Spleen (tissue), 11 donors: Measurements from ENCODE around the gene SNRNP70. TPM values are rescaled to one million over a fixed set of nuclear protein-coding genes. Genes with fewer than 3 reads are reported as not detected.

ENCODE experiments used
- DNase-seq: peaks from one replicate; pipeline ENCODE4 v3.0.0-alpha.2; 2020
- H3K27ac ChIP-seq, 8 donors: fragments of 200-600 bp; sonication (generic) in 7 of 8; 1 replicate in 4 of 8; 2 replicates in 4 of 8; pipeline versions ENCODE4 v1.5.0 to v1.8.0; 2016 to 2021; ENCODE audit warnings: inconsistent platforms in 4 of 8, mild to moderate bottlenecking in 4 of 8, moderate library complexity in 1 of 8
- H3K27me3 ChIP-seq, 7 donors: fragments of 200-600 bp; sonication (generic) in 6 of 7; replicated peaks in 1 of 7; 1 replicate in 4 of 7; 2 replicates in 3 of 7; pipeline versions ENCODE4 v1.5.0 to v1.8.0; 2016 to 2021; ENCODE audit warnings: inconsistent platforms in 3 of 7, mild to moderate bottlenecking in 1 of 7
- H3K36me3 ChIP-seq, 6 donors: fragments of 200-600 bp; sonication (generic) in 5 of 6; 1 replicate in 4 of 6; 2 replicates in 2 of 6; pipeline versions ENCODE4 v1.5.0 to v1.8.0; 2016 to 2021; ENCODE audit warnings: inconsistent platforms in 2 of 6
- H3K4me1 ChIP-seq, 6 donors: fragments of 200-600 bp; sonication (generic) in 5 of 6; 1 replicate in 3 of 6; 2 replicates in 3 of 6; pipeline versions ENCODE4 v1.5.0 to v1.8.0; 2016 to 2021; ENCODE audit warnings: inconsistent platforms in 3 of 6
- H3K4me3 ChIP-seq, 8 donors: fragments of 200-600 bp; sonication (generic) in 7 of 8; 1 replicate in 4 of 8; 2 replicates in 4 of 8; pipeline versions ENCODE4 v1.5.0 to v1.8.0; 2016 to 2021; ENCODE audit warnings: inconsistent platforms in 4 of 8, mild to moderate bottlenecking in 4 of 8, moderate library complexity in 2 of 8
- H3K9me3 ChIP-seq, 8 donors: fragments of 200-600 bp; sonication (generic) in 7 of 8; 1 replicate in 4 of 8; 2 replicates in 4 of 8; pipeline versions ENCODE4 v1.5.0 to v1.8.0; 2016 to 2021; ENCODE audit warnings: inconsistent platforms in 4 of 8
- POLR2A ChIP-seq, 3 donors: fragments of 450-650 bp; IDR thresholded peaks; one replicate each; pipeline ENCODE4 v1.5.1; 2017; ENCODE audit warnings: antibody characterized with exemption in 3 of 3, mild to moderate bottlenecking in 1 of 3
- POLR2AphosphoS5 ChIP-seq, 3 donors: sonication (generic); formaldehyde crosslinking; IDR thresholded peaks; one replicate each; pipeline ENCODE4 v1.5.1; 2017; ENCODE audit warnings: antibody characterized with exemption in 3 of 3
- WGBS, 5 donors: extraction: QIAGEN DNeasy Blood & Tissue Kit in 3 of 5; methylation state at CpG; one replicate each; pipeline versions ENCODE4 v1.1.5 to v1.1.7; 2013 to 2018; 5-methylcytosine and 5-hydroxymethylcytosine counted together
- intact Hi-C: fragments of 100-400 bp; cut with DNase I; formaldehyde crosslinking; loops from one replicate; pipeline ENCODE4 v1.15.0; 2023; ENCODE audit warnings: low total_unique reads
- polyA plus RNA-seq, 3 donors: library from polyadenylated mRNA; stranded (reverse); fragments of 200-250 nt; gene quantifications; one replicate each; pipeline ENCODE4 v1.2.1, GENCODE V29; 2013
- total RNA-seq, 7 donors: library from RNA; depleted of rRNA in 3 of 7; stranded (reverse); fragments of >200 nt in 3 of 7; fragmentation: NEBNext Ultra II Directional in 4 of 7; extraction: Animal tissue kit (Norgen Biotek cat#: 25700) in 4 of 7; gene quantifications; one replicate each; pipeline versions ENCODE4 v1.1.0 to v1.2.1, GENCODE V29; 2016 to 2021
- TF ChIP-seq, protein P1 (sequence below), 11 experiments: fragments of 200-600 bp in 7 of 11; fragments of 450-650 bp in 4 of 11; sonication (generic) in 4 of 11; IDR thresholded peaks in 8 of 11; conservative IDR thresholded peaks in 3 of 11; 1 replicate in 7 of 11; 2 replicates in 4 of 11; pipeline versions ENCODE4 v1.4.0 to v1.8.0; 2016 to 2021; ENCODE audit warnings: antibody characterized with exemption in 11 of 11, inconsistent platforms in 4 of 11, mild to moderate bottlenecking in 1 of 11
- donor health status: healthy with polysubstance abuse.
- donor health status: DM: no; HTN: no; CAD: no; lungs with moderate emphysema.
- donor health status: DM: no; HTN: no; CAD: no.
- donor health status: Bipolar disorder and iron deficiency.
- donor health status: healthy.
- donor health status: DM: no; HTN: no; CAD: no.
- donor health status: DM: yes; HTN: yes; CAD: no.

SNRNP70 gene
- total and polyA plus RNA-seq, 10 donors = 198 to 559 (median 272) TPM

DNA sequence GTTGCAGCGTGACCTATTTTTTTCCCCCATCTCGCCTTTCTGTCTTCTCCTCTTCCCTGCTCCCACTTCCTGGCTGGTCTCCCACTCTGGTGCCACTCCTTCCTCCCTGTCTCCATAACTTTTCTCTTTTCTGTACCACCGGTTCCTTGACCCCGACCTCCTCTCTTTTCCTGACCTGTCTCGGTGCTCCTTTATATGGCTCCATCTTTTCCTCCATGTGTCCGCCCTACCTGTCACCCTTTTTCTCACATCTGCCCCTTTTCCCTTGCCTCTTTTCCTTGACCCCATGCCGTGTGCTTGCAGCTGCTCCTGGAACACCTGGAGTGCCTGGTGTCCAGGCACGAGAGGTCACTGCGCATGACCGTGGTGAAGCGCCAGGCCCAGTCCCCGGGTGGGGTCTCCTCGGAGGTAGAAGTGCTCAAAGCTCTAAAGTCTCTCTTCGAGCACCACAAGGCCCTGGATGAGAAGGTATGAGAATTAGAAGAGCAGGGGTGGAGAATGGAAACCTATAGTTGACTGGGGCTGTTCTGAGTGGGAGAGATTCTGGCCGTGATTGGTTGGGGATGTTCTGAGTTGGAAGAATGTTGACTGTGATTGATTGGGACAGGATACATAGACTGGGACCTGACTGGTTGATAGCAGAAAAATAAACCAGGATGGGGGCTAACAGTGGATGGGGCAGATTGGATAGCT, 43.4 kb downstream of the SNRNP70 start:
- intact Hi-C loops = no loop called here
- no peak for DNase-seq
- Histone ChIP-seq H3K36me3 (no peaks in the 10 kb centered on the region), H3K4me3 (peak overlapping the region in 6 of 8 donors; percentile 26 to 69 (median 38)), H3K9me3 (no peaks in the 10 kb centered on the region), H3K4me1 (peaks cover 0 to 28% (median 22%) of the 10 kb centered on the region in 6 donors), H3K27ac (peak overlapping the region in 6 of 8 donors; percentile 24 to 77 (median 70)), H3K27me3 (peaks cover 0 to 13% (median 2%) of the 10 kb centered on the region in 7 donors)
- 43 to 72% (median 65%) methylated on average over 15 of the region's 15 CpGs for WGBS, 5 donors
- TF ChIP-seq POLR2AphosphoS5 (IDR thresholded peaks at IDR 0.05) (no peak), POLR2A (IDR thresholded peaks at IDR 0.05) (no peak)
- TF ChIP-seq, protein P1, sequence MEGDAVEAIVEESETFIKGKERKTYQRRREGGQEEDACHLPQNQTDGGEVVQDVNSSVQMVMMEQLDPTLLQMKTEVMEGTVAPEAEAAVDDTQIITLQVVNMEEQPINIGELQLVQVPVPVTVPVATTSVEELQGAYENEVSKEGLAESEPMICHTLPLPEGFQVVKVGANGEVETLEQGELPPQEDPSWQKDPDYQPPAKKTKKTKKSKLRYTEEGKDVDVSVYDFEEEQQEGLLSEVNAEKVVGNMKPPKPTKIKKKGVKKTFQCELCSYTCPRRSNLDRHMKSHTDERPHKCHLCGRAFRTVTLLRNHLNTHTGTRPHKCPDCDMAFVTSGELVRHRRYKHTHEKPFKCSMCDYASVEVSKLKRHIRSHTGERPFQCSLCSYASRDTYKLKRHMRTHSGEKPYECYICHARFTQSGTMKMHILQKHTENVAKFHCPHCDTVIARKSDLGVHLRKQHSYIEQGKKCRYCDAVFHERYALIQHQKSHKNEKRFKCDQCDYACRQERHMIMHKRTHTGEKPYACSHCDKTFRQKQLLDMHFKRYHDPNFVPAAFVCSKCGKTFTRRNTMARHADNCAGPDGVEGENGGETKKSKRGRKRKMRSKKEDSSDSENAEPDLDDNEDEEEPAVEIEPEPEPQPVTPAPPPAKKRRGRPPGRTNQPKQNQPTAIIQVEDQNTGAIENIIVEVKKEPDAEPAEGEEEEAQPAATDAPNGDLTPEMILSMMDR (IDR thresholded peaks at IDR 0.05 in 8 of 11, conservative IDR thresholded peaks at IDR 0.05 in 3 of 11) = no peak

DNA sequence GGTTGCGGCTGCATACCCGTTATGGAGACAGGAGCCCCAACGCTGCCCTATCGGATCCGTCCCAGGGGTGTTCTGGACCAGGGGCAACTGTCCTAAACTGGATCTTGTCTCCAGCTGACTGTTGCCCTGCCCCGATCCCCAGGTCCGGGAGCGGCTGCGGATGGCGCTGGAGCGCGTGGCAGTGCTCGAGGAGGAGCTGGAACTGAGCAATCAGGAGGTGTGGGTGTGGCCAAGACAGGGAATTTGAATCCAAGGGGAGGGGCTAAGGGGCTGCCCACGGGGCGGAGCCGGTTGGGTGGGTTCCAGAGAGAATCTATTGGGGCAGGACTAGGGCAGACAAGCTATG, 44.0 kb downstream of the SNRNP70 start:
- no peak for DNase-seq
- H3K4me1 ChIP-seq = peaks cover 0 to 33% (median 27%) of the 10 kb centered on the region in 6 donors
- intact Hi-C loops = no loop called here
- no peaks in the 10 kb centered on the region for H3K9me3 ChIP-seq
- TF ChIP-seq, protein P1 (IDR thresholded peaks at IDR 0.05 in 8 of 11, conservative IDR thresholded peaks at IDR 0.05 in 3 of 11) = no peak
- no peak for TF ChIP-seq POLR2AphosphoS5 (IDR thresholded peaks at IDR 0.05)
- H3K36me3 ChIP-seq = no peaks in the 10 kb centered on the region
- H3K27ac ChIP-seq = no peak overlapping the region
- H3K27me3 ChIP-seq = peaks cover 0 to 18% (median 7%) of the 10 kb centered on the region in 7 donors
- 43 to 78% (median 61%) methylated on average over 16 of the region's 16 CpGs for WGBS, 5 donors
- no peak overlapping the region for H3K4me3 ChIP-seq

- DNase-seq = no peak
Observed at GRCh38 chr19:49130325-49130724, 45.1 kb downstream of the SNRNP70 start.

More at GRCh38 chr19:49130325-49130724, 45.1 kb downstream of the SNRNP70 start:
- 93 to 97% (median 95%) methylated on average over 12 to 24 of the region's 24 CpGs for WGBS, 5 donors
- H3K27ac ChIP-seq = no peak overlapping the region
- no peak overlapping the region for H3K4me3 ChIP-seq
- TF ChIP-seq POLR2AphosphoS5 (IDR thresholded peaks at IDR 0.05) (no peak), POLR2A (IDR thresholded peaks at IDR 0.05) (no peak)
- TF ChIP-seq, protein P1 (IDR thresholded peaks at IDR 0.05 in 8 of 11, conservative IDR thresholded peaks at IDR 0.05 in 3 of 11) = no peak
- no peaks in the 10 kb centered on the region for H3K36me3 ChIP-seq
- H3K4me1 ChIP-seq = peaks cover 0 to 37% (median 29%) of the 10 kb centered on the region in 6 donors
- peaks cover 0 to 29% (median 16%) of the 10 kb centered on the region in 7 donors for H3K27me3 ChIP-seq
- intact Hi-C loops = no loop called here
- no peaks in the 10 kb centered on the region for H3K9me3 ChIP-seq
